SK-N-SH (cell line): ENCODE measurements around the gene HFE. TPM values are rescaled to one million over a fixed set of nuclear protein-coding genes. Genes with fewer than 3 reads are reported as not detected.
"Not testable (repeated sequence)": the region's sequence is repeated elsewhere in the genome, so short reads cannot be mapped to it uniquely, and the experiment has no call there.

Source experiments
- CTCF ChIA-PET: fragments of 300-600, 350-600 bp; formaldehyde crosslinking; extraction: SDS; loops from one replicate; lab custom pipeline; 2021; lab: Yijun Ruan, JAX
- POLR2A ChIA-PET: fragments of 350-600 bp; sonication (Branson Sonifier 250); formaldehyde crosslinking; extraction: SDS; loops from one replicate; lab custom pipeline; 2020; ENCODE audit warnings: antibody characterized with exemption, inconsistent platforms; lab: Yijun Ruan, JAX
- DNase-seq: peaks from one replicate; pipeline ENCODE4 v3.0.0; 2012
- H2AFZ ChIP-seq: fragments of 200-600 bp; sonication (generic); 2 replicates; pipeline ENCODE4 v1.8.1; 2016; ENCODE audit warnings: antibody characterized with exemption, mild to moderate bottlenecking, low read depth
- H3F3A ChIP-seq: fragments of 200-600 bp; sonication (generic); replicated peaks from 2 replicates; pipeline ENCODE3; 2016; ENCODE audit warnings: antibody characterized with exemption, mild to moderate bottlenecking; ENCODE audit not compliant: insufficient read depth
- H3K27ac ChIP-seq, 2 experiments: fragments of 200-500 bp in 1 of 2; fragments of 200-600 bp in 1 of 2; sonication (Bioruptor generic) in 1 of 2; sonication (generic), shearing (Covaris generic) in 1 of 2; 2 replicates each; pipeline versions ENCODE4 v1.5.1 to v1.6.1; 2014 to 2016; ENCODE audit warnings: low read depth in 2 of 2, inconsistent platforms in 1 of 2, low read length in 1 of 2, mild to moderate bottlenecking in 1 of 2, mixed read lengths in 1 of 2
- H3K27me3 ChIP-seq: fragments of 200-600 bp; sonication (generic), shearing (Covaris generic); 2 replicates; pipeline ENCODE4 v1.6.1; 2016; ENCODE audit warnings: mixed run types; ENCODE audit not compliant: insufficient read depth
- H3K36me3 ChIP-seq, 2 experiments: fragments of 200-500 bp in 1 of 2; fragments of 200-600 bp in 1 of 2; sonication (Bioruptor generic) in 1 of 2; sonication (generic) in 1 of 2; replicated peaks in 1 of 2; 2 replicates each; pipeline versions ENCODE3 to v1.5.1; 2014 to 2016; ENCODE audit warnings: low read length in 1 of 2, mild to moderate bottlenecking in 1 of 2; ENCODE audit not compliant: insufficient read depth in 2 of 2, control insufficient read depth in 1 of 2
- H3K4me1 ChIP-seq, 2 experiments: fragments of 200-500 bp in 1 of 2; fragments of 200-600 bp in 1 of 2; sonication (Bioruptor generic) in 1 of 2; sonication (generic), shearing (Covaris generic) in 1 of 2; 2 replicates each; pipeline versions ENCODE4 v1.5.1 to v1.6.1; 2014 to 2016; ENCODE audit warnings: low read depth in 1 of 2, low read length in 1 of 2, mixed run types in 1 of 2; ENCODE audit not compliant: insufficient read depth in 2 of 2, control insufficient read depth in 1 of 2
- H3K4me2 ChIP-seq: fragments of 200-600 bp; sonication (generic), shearing (Covaris generic); 2 replicates; pipeline ENCODE4 v1.6.1; 2017; ENCODE audit warnings: mixed run types
- H3K4me3 ChIP-seq, 2 experiments: fragments of 200-500 bp in 1 of 2; fragments of 200-600 bp in 1 of 2; sonication (Bioruptor generic) in 1 of 2; sonication (generic), shearing (Covaris generic) in 1 of 2; 2 replicates each; pipeline versions ENCODE4 v1.5.1 to v1.8.1; 2014 to 2016; ENCODE audit warnings: low read depth in 2 of 2, inconsistent platforms in 1 of 2, low read length in 1 of 2, mild to moderate bottlenecking in 1 of 2, mixed read lengths in 1 of 2, moderate library complexity in 1 of 2
- H3K79me2 ChIP-seq: fragments of 200-600 bp; sonication (generic); 2 replicates; pipeline ENCODE4 v1.8.1; 2017; ENCODE audit warnings: mild to moderate bottlenecking; ENCODE audit not compliant: insufficient read depth
- H3K9ac ChIP-seq: fragments of 200-600 bp; sonication (generic); 2 replicates; pipeline ENCODE4 v1.6.1; 2017; ENCODE audit warnings: mixed run types
- H3K9me2 ChIP-seq: fragments of 200-600 bp; sonication (generic); 2 replicates; pipeline ENCODE4 v1.6.1; 2017; ENCODE audit warnings: mixed run types
- H3K9me3 ChIP-seq: fragments of 200-600 bp; sonication (generic); 2 replicates; pipeline ENCODE4 v1.6.1; 2017; ENCODE audit warnings: mixed run types, mild to moderate bottlenecking, moderate library complexity
- H4K20me1 ChIP-seq: fragments of 200-600 bp; sonication (generic); 2 replicates; pipeline ENCODE4 v1.6.1; 2017; ENCODE audit warnings: mild to moderate bottlenecking, mixed run types; ENCODE audit not compliant: insufficient read depth
- EZH2phosphoT487 ChIP-seq: fragments of 200-600 bp; sonication (generic); IDR thresholded peaks from 2 replicates; pipeline ENCODE4 v1.6.1; 2017; ENCODE audit warnings: low read depth, mixed run types, mild to moderate bottlenecking, antibody characterized with exemption, moderate library complexity, borderline replicate concordance
- FOSL2 ChIP-seq: IDR thresholded peaks from 2 replicates; pipeline ENCODE4 v1.4.0; 2012; ENCODE audit warnings: low read depth, mild to moderate bottlenecking, moderate library complexity, borderline replicate concordance
- NRF1 ChIP-seq: IDR thresholded peaks from 2 replicates; pipeline ENCODE4 v1.6.1; 2012; ENCODE audit warnings: low read depth, mild to moderate bottlenecking, low read length
- POLR2AphosphoS5 ChIP-seq: IDR thresholded peaks from 2 replicates; pipeline ENCODE4 v1.6.1; 2012; ENCODE audit warnings: low read depth, low read length
- RAD21 ChIP-seq: IDR thresholded peaks from 2 replicates; pipeline ENCODE4 v1.6.1; 2012; ENCODE audit warnings: mild to moderate bottlenecking, low read length
- RCOR1 ChIP-seq: fragments of 150-350 bp; IDR thresholded peaks from 2 replicates; pipeline ENCODE4 v1.6.1; 2017; ENCODE audit warnings: antibody characterized with exemption, low read length
- TAF1 ChIP-seq: IDR thresholded peaks from 2 replicates; pipeline ENCODE4 v1.6.1; 2012; ENCODE audit warnings: low read depth, mild to moderate bottlenecking, low read length, moderate library complexity, borderline replicate concordance
- TCF12 ChIP-seq: IDR thresholded peaks from 2 replicates; pipeline ENCODE4 v1.4.0; 2012
- TEAD4 ChIP-seq: IDR thresholded peaks from 2 replicates; pipeline ENCODE4 v1.4.0; 2012; ENCODE audit warnings: mild to moderate bottlenecking, borderline replicate concordance; ENCODE audit not compliant: insufficient read depth
- USF1 ChIP-seq: IDR thresholded peaks from 2 replicates; pipeline ENCODE4 v1.4.0; 2012; ENCODE audit warnings: low read depth, borderline replicate concordance
- WGBS: methylation state at CpG from one replicate; pipeline ENCODE4 v1.1.6; 2017; ENCODE audit warnings: low lambda C conversion rate; 5-methylcytosine and 5-hydroxymethylcytosine counted together
- polyA plus RNA-seq, 3 experiments: library from polyadenylated mRNA; depleted of rRNA; stranded (reverse); fragments of >200 nt; gene quantifications; 2 replicates each; pipeline ENCODE4 v1.2.3, GENCODE V29; 2012

Gene HFE
- polyA plus RNA-seq, 1 of the 3 experiments (the other 2 are of a cell fraction) = not detected

DNA sequence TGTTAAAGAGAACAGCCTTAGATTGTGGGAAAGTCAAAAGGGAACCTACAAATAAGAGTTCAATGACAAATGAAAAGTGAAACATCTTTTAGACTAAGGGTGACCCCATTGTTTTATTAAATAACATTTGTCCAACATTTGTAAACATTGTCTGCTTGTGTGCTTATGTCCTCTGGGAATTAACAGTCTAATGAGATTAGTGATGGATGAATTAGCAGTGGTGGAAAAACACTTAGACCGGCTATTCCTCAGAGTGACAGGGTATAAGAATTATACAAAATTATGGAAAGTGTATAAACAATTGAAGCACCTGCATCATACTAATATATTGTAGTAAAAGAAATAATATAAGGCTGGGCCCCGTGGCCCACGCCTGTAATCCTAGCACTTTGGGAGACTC lies 29.3 kb upstream of the HFE start:
- ChIA-PET CTCF (interaction anchor here (1.2 to 20.2 kb wide), 2 partner anchors 32 to 37 kb away, joined by 3 to 660 read pairs; partner anchors contain the start of gene HFE), POLR2A (interaction anchor here (0.9 to 2.9 kb wide), 2 partner anchors 25 to 46 kb away, joined by 3 to 16 read pairs; a partner anchor contains a TSS)
- TF ChIP-seq RCOR1 (no peak), TCF12 (no peak), TEAD4 (no peak), POLR2AphosphoS5 (no peak), RAD21 (no peak)
- no peaks in the 10 kb centered on the region for H3K27me3 ChIP-seq
- no peak for DNase-seq
- H3K9me2 ChIP-seq = no peaks in the 10 kb centered on the region
- peaks cover 33% of the 10 kb centered on the region for H3F3A ChIP-seq
- 0 out of 2 replicates have a peak overlapping the region, but pooled peaks have one; percentile 70 for H2AFZ ChIP-seq
- H3K9ac ChIP-seq = no peak overlapping the region
- peak overlapping the region in 1 of 2 experiments; percentile 98; a peak in 2 of 4 replicates for H3K27ac ChIP-seq
- peaks cover 10% of the 10 kb centered on the region; the same call in 1 of the 2 replicates for H3K79me2 ChIP-seq
- H3K4me1 ChIP-seq = peaks cover 0 to 7% of the 10 kb centered on the region in 2 experiments; a peak in 3 of 4 replicates
- H3K4me2 ChIP-seq = no peak overlapping the region
- H3K9me3 ChIP-seq = no peaks in the 10 kb centered on the region
- H3K4me3 ChIP-seq = no peak overlapping the region
- no peaks in the 10 kb centered on the region for H3K36me3 ChIP-seq
- H4K20me1 ChIP-seq = no peaks in the 10 kb centered on the region
- 97% methylated on average over 3 of the region's 3 CpGs for WGBS

DNA sequence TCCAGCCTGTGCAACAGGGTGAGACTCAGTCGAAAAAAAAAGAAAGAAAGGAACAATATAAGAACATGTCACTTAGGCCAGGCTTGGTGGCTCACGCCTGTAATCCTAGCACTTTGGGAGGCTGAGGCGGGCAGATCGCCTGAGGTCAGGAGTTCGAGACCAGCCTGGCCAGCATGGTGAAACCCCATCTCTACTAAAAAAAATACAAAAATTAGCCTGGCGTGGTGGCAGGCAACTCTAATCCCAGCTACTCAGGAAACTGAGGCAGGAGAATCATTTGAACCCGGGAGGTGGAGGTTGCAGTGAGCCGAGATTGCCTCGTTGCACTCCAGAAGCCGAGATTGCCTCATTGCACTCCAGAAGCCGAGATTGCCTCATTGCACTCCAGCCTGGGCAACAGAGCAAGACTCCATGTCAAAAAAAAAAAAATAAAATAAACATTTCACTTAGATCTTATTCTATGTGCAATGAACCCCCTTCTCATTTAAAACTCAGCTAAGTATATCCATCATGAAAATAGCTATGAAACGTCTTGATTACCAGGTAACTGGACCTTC lies 28.7 kb upstream of the HFE start:
- CTCF ChIA-PET = interaction anchor here (20.2 kb wide), 1 partner anchor 37 kb away, joined by 660 read pairs; the partner anchor contains the start of gene HFE
- H3F3A ChIP-seq = peaks cover 27% of the 10 kb centered on the region
- not testable (repeated sequence) for H3K9ac ChIP-seq, H3K27ac ChIP-seq, H3K27me3 ChIP-seq, H3K9me3 ChIP-seq, H4K20me1 ChIP-seq, H2AFZ ChIP-seq, H3K4me3 ChIP-seq, H3K4me1 ChIP-seq, H3K9me2 ChIP-seq, H3K4me2 ChIP-seq, H3K79me2 ChIP-seq, H3K36me3 ChIP-seq, DNase-seq
- POLR2A ChIA-PET = interaction anchor here (0.9 kb wide), 1 partner anchor 45 kb away, joined by 3 read pairs; a partner anchor contains a TSS
- WGBS = 91% methylated on average over 12 of the region's 12 CpGs

DNA sequence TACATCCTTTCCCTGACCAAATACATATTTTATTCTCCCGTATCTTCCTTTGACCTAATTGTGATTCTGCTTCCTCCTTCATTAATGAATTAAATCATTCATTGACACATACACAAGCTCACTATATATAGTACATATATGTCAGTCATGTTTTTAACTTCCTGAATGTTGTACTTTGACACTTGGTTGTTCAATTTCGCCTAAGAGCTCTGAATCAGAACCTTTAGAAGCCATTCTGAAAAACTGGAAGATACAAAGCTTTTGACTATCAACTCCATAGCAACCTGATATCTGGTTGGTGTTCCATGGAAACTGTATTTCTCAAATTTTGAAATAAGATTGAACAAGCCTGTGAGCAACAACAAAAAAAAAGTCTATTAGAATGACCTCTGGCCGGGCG lies 27.3 kb upstream of the HFE start:
- no peak overlapping the region for H3K4me3 ChIP-seq
- H3K9me3 ChIP-seq = no peaks in the 10 kb centered on the region
- H3K36me3 ChIP-seq = no peaks in the 10 kb centered on the region
- no peak for DNase-seq
- H3K4me2 ChIP-seq = no peak overlapping the region
- ChIA-PET CTCF (interaction anchor here (1.2 to 20.2 kb wide), 3 partner anchors 9 to 35 kb away, joined by 3 to 660 read pairs (median 3); partner anchors contain the start of gene HFE), POLR2A (interaction anchor here (0.8 to 1.8 kb wide), 2 partner anchors 15 to 43 kb away, joined by 3 to 5 read pairs; a partner anchor contains a TSS)
- H3K27ac ChIP-seq = no peak overlapping the region
- H3F3A ChIP-seq = peaks cover 13% of the 10 kb centered on the region
- peaks cover 0 to 7% of the 10 kb centered on the region in 2 experiments; a peak in 2 of 4 replicates for H3K4me1 ChIP-seq
- WGBS = 93% methylated on average over 4 of the region's 4 CpGs
- TF ChIP-seq EZH2phosphoT487 (no peak), USF1 (no peak), FOSL2 (no peak), TAF1 (no peak), NRF1 (no peak)
- 0 out of 2 replicates have a peak, but pooled peaks cover 4% of the 10 kb centered on the region for H3K79me2 ChIP-seq
- no peaks in the 10 kb centered on the region for H3K9me2 ChIP-seq
- H3K9ac ChIP-seq = no peak overlapping the region
- H3K27me3 ChIP-seq = no peaks in the 10 kb centered on the region
- H4K20me1 ChIP-seq = no peaks in the 10 kb centered on the region
- H2AFZ ChIP-seq = no peak overlapping the region; the same call in 1 of the 2 replicates
